HG03196 (cell line): Measurements from ENCODE around the gene MPP2.
"Not testable (repeated sequence)": the region's sequence is repeated elsewhere in the genome, so short reads cannot be mapped to it uniquely, and the experiment has no call there.

Experiments
- ATAC-seq: cut with Tn5 transposase; IDR thresholded peaks from one replicate; pipeline ENCODE4 v1.9.1; 2021; ENCODE audit not compliant: unreplicated experiment

MPP2 gene

GRCh38 chr17:43852571-43852970 is 54.8 kb downstream of the MPP2 start:
- ATAC-seq, result no peak

- no peak for ATAC-seq
Observed at GRCh38 chr17:43849116-43849515, 58.2 kb downstream of the MPP2 start.

- ATAC-seq, result no peak
Observed at GRCh38 chr17:43848601-43849000, 58.7 kb downstream of the MPP2 start.

GRCh38 chr17:43846963-43847371 is 60.4 kb downstream of the MPP2 start, which contains the start of gene CD300LG:
CD300LG (plus strand) TSS chr17:43847176; CDS start chr17:43847217, 41 bp downstream.
- no peak for ATAC-seq

GRCh38 chr17:43846221-43846712 is 61.1 kb downstream of the MPP2 start:
- ATAC-seq, result no peak

GRCh38 chr17:43845766-43846165 is 61.6 kb downstream of the MPP2 start:
- ATAC-seq, result no peak

- ATAC-seq, result no peak
Observed at GRCh38 chr17:43844241-43844640, 63.1 kb downstream of the MPP2 start.

GRCh38 chr17:43842975-43843325 is 64.4 kb downstream of the MPP2 start:
- no peak for ATAC-seq

GRCh38 chr17:43842091-43842974 is 65.0 kb downstream of the MPP2 start:
- ATAC-seq, result not testable (repeated sequence)

GRCh38 chr17:43841282-43841681 is 66.1 kb downstream of the MPP2 start:
- ATAC-seq, result no peak

GRCh38 chr17:43840814-43841213 is 66.5 kb downstream of the MPP2 start:
- no peak for ATAC-seq

GRCh38 chr17:43839670-43840108 is 67.6 kb downstream of the MPP2 start:
- ATAC-seq, result no peak

GRCh38 chr17:43834106-43834505 is 73.2 kb downstream of the MPP2 start:
- no peak for ATAC-seq

GRCh38 chr17:43832976-43833829 is 74.1 kb downstream of the MPP2 start, which contains the start of gene MPP3:
MPP3 (minus strand) TSS chr17:43833146; CDS start chr17:43831906, 1,240 bp downstream.
- ATAC-seq, result no peak

- no peak for ATAC-seq
Observed at GRCh38 chr17:43832168-43832975, 75.0 kb downstream of the MPP2 start.

- ATAC-seq, result no peak
Observed at GRCh38 chr17:43831633-43832032, 75.7 kb downstream of the MPP2 start.

GRCh38 chr17:43830510-43831140 is 76.7 kb downstream of the MPP2 start:
- no peak for ATAC-seq

- ATAC-seq, result no peak
Observed at GRCh38 chr17:43829738-43830137, 77.6 kb downstream of the MPP2 start.

GRCh38 chr17:43827596-43827995 is 79.7 kb downstream of the MPP2 start:
- no peak for ATAC-seq

- no peak for ATAC-seq
Observed at GRCh38 chr17:43826206-43826605, 81.1 kb downstream of the MPP2 start.
